ENCODE results near the gene SAMD9L.
"Not testable (repeated sequence)": the region's sequence is repeated elsewhere in the genome, so short reads cannot be mapped to it uniquely, and the experiment has no call there.

The SAMD9L gene

DNA sequence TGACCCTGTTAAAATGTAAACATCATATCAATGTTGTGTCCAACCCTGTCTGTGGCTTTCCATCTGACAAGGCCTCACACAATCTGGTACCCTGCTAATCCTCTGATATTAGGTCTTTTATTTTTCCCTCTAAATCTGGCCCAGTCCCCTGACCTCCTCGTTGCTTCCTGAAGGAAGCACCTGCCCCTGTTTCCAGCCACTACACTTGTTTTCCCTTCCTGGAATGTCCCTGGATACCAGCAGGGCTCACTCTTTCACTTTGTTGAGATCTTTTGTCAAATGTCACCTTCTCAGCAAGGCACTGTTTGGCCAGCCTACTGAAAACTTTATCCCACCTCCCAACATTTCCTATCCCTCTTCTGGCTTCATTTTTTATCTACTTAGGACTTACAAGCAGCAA, 2.1 kb downstream of the SAMD9L start:
- no peak for DNase-seq (ENCODE audit: low read depth, low spot score)

GRCh38 chr7:93145354-93145753, 2.8 kb downstream of the SAMD9L start:
- DNase-seq (ENCODE audit: low read depth, low spot score): no peak

DNA sequence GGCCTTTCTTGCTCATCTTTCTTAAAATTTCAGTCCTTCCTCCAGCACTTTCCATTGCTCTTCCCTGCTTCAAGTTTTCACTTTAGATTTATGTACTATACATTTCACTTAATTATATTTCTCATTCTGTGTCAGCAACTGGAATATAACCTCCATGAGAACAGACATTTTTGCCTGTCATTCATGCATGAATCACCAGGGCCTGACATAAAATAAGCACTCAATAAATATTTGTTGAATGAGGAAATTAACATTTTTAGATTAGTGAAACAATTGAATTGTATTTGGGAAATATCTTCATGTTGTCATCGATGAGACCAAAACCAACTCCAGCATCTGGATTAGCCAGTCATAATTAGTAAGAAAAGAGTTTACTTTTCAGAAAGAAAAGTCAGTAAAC, 6.1 kb downstream of the SAMD9L start:
- no peak for DNase-seq (ENCODE audit: low read depth, low spot score)

DNA sequence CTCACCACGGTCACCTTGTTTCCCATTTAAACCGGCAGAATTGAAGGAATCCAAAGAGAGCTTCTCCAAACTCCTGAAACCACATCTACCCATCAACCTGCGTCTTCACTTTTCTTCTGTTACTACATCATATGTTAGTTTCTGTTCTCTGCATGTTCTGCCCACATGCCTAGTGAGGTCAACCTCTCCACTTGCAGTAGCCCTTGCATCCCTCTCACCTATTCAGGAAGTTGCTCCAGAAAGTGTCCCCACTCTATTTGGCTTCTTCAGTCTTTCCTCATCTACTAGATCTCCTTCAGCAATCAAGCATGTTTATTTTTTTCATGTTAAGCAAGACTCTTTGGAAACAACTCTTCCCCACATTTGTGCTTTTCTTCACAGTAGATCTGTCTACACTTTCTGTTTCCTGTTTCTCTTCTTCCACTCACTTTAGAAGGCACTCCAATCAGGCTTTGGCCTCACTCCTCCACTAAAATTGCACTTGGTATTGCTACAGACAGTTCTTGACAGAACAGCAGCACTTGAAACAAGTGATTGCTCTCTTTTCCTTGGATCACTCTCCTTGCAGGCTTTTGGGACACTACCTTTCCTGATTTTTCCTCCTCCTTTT, 7.5 kb downstream of the SAMD9L start:
- no peak for DNase-seq (ENCODE audit: low read depth, low spot score)

GRCh38 chr7:93138576-93138975, 9.6 kb downstream of the SAMD9L start:
- no peak for DNase-seq (ENCODE audit: low read depth, low spot score)

DNA sequence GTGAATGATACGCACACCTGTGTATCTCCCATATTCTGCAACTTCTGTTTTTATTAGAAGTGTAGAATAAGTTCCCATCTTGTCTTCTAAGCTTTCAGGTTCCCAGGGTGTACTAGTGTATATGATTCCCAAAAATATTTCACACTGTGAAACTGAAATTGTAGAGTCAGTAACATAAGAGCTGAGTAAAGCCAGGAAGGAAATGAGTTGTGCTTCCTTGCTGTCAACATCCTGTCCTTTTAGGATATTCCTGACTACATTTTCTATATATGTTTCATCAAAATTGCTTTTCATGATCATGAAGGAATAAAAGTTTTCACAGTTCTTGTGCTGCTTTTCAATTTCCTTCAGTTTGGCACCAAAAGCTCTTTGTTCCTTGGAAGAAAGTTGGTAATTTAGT, 15.2 kb downstream of the SAMD9L start:
- DNase-seq (ENCODE audit: low read depth, low spot score): no peak

DNA sequence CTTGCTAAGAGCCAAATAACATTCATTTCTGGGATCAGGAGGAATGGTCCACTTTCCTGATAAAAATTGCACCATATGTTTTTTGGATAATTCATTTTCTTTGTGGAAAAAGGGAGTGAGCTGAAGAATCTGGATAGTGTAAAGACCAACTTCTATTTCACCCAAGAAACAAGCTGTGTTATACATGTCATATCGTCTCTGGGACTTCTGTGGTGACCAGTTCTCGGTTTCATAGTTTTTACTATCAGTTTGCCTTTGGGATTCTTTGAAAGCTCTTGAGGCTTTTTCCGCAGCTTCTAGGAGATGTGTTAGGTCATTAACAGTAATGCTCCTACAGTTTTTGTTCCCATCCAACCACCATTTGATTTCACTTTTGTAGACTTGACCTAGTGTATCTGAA, 16.0 kb downstream of the SAMD9L start:
- DNase-seq (ENCODE audit: low read depth, low spot score): no peak

- DNase-seq (ENCODE audit: low read depth, low spot score): not testable (repeated sequence)
Measured at GRCh38 chr7:93126954-93127353, 21.2 kb downstream of the SAMD9L start.

DNA sequence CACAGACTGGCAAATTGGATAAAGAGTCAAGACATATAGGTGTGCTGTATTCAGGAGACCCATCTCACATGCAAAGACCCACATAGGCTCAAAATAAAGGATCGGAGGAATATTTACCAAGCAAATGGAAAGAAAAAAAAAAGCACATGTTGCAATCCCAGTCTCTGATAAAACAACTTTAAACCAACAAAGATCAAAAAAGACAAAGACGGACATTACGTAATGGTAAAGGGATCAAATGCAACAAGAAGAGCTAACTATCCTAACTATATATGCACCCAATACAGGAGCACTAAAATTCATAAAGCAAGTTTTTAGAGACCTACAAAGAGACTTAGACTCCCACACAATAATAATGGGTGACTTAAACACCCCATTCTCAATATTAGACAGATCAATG, 24.7 kb downstream of the SAMD9L start:
- not testable (repeated sequence) for DNase-seq (ENCODE audit: low read depth, low spot score)

- no peak for DNase-seq (ENCODE audit: low read depth, low spot score)
Measured at GRCh38 chr7:93120592-93121549, 27.3 kb downstream of the SAMD9L start.

DNA sequence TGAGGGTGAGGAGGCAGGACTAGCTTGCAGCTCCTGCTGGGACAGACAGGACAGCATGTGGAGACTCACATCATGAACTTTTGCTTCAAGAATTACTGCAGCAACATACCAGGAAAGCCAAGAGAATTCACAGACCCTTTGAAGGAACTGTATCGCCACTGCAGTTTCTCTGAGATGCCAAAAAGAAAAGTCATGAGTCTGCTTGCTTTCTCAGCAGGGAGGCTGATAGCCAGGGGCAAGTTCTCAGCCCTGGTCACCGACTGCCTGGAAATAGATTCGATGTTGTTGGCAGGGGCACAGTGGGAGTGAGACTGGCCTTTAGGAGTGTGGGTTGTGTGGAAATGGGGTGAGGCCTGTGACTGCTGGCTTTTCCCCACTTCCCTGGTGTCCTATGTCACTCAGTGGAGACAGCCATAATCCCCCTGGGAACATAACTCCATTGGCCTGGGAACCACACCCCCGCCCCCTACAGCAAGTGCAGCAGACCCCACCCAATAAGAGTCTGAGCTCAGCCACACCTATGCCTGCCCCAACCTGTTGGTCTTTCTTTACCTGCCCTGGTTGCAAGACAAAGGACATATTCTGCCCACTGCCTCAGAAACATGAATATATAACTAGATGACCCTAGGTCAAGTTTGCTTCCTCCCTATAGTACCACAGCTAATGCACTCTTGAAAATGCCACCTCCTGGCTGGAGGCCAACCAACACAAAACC, 28.8 kb downstream of the SAMD9L start:
- peak; percentile 47 for DNase-seq (ENCODE audit: low read depth, low spot score)

GRCh38 chr7:93117852-93118530, 30.2 kb downstream of the SAMD9L start, which contains the start of gene SAMD9:
Gene SAMD9 (minus strand): TSS chr7:93117979. CDS start chr7:93106097, 11,882 bp downstream.
- peak; percentile 69 for DNase-seq (ENCODE audit: low read depth, low spot score)

DNA sequence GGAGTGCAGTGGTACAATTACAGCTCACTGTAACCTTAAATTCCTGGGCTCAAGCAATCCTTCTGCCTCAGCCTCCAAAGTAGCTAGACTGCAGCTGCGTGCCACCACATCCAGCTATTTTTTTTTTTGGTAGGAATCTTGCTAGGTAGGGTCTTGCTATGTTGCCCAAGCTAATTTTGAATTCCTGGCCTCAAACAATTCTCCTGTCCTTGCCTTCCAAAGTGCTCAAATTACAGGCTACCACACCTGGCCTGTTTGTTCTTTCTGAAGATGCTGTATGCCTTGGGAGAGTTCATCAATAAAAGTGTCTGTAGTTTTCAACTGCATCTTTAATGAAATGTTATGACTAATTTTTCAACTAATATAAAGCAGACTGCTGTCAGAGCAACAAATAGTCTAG, 30.9 kb downstream of the SAMD9L start:
- no peak for DNase-seq (ENCODE audit: low read depth, low spot score)

DNA sequence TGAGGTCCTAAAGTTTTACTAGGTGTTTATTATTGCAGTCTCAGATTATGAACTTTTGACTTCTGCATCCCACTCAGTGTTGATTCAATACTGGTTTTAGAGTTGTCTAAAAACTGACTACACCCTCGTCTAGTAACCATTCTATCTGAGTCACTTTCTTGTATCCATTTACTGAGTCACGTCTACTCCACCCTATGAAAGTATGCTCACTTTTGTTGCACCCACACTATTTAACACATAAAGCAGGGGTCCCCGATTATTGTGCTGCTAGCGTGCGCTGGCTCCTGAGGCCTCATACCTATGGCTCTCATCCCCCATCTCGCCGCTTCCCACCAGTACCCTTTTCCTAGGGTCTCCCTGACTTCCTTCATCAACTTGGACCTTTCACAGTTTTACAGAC, 32.4 kb downstream of the SAMD9L start:
- no peak for DNase-seq (ENCODE audit: low read depth, low spot score)

- DNase-seq (ENCODE audit: low read depth, low spot score): no peak
Measured at GRCh38 chr7:93108003-93108402, 40.2 kb downstream of the SAMD9L start.

DNA sequence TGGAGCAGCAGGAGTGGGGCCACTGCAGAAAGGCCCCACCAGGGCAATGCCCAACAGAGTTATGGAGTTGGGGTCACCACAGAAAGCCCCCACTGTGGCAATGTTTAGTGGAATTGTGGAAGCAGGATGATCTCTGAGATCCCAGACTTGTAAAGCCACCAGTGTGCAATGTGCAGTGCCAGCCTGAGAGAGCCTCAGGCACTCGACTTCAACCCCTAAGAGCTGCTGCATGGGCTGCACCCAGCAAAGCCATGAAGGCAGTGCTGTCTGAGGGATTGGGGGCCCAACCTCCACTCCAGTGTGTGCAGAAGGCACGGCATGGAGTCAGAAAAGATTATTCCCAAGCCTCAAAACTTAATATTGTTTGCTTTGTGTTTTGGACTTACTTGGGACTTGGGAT, 50.8 kb downstream of the SAMD9L start:
- no peak for DNase-seq (ENCODE audit: low read depth, low spot score)

- no peak for DNase-seq (ENCODE audit: low read depth, low spot score)
Measured at GRCh38 chr7:93092757-93093370, 55.3 kb downstream of the SAMD9L start.

Measured in smooth muscle cell of the brain vasculature (primary cell).